HepG2 (cell line): ENCODE measurements around the gene ZNF526. TPM values are rescaled to one million over a fixed set of nuclear protein-coding genes. Genes with fewer than 3 reads are reported as not detected.

Experiments used
- CBX5 ChIP-seq: sonication (generic); formaldehyde crosslinking; IDR thresholded peaks from 2 replicates; pipeline ENCODE4 v1.4.0; 2020; ENCODE audit warnings: missing genetic modification reagents, borderline replicate concordance
- CENPX ChIP-seq: sonication (generic); formaldehyde crosslinking; IDR thresholded peaks from 2 replicates; pipeline ENCODE4 v1.9.0; 2021; ENCODE audit warnings: mild to moderate bottlenecking, missing genetic modification reagents, moderate library complexity
- ELF3 ChIP-seq: IDR thresholded peaks from 2 replicates; pipeline ENCODE4 v1.6.1; 2016; ENCODE audit warnings: missing genetic modification reagents, missing compliant biosample characterization
- HDAC2 ChIP-seq: sonication (generic); formaldehyde crosslinking; IDR thresholded peaks from 2 replicates; pipeline ENCODE4 v1.4.0; 2020; ENCODE audit warnings: missing genetic modification reagents
- HOXA7 ChIP-seq: sonication (generic); formaldehyde crosslinking; IDR thresholded peaks from 2 replicates; pipeline ENCODE4 v1.8.1; 2022; ENCODE audit warnings: mild to moderate bottlenecking, missing genetic modification reagents, moderate library complexity
- HOXA9 ChIP-seq: sonication (generic); formaldehyde crosslinking; IDR thresholded peaks from 2 replicates; pipeline ENCODE4 v1.8.1; 2022; ENCODE audit warnings: missing genetic modification reagents, mild to moderate bottlenecking, moderate library complexity, borderline replicate concordance
- KAT8 ChIP-seq: IDR thresholded peaks from 2 replicates; pipeline ENCODE4 v1.6.1; 2016; ENCODE audit warnings: missing genetic modification reagents, missing compliant biosample characterization
- KLF6 ChIP-seq: IDR thresholded peaks from 2 replicates; pipeline ENCODE4 v1.8.0; 2016; ENCODE audit warnings: missing biosample characterization, missing genetic modification reagents
- MYNN ChIP-seq: sonication (generic); formaldehyde crosslinking; IDR thresholded peaks from 2 replicates; pipeline ENCODE4 v1.4.0; 2020; ENCODE audit warnings: mild to moderate bottlenecking, low read depth, missing genetic modification reagents
- NFKB2 ChIP-seq: sonication (generic); formaldehyde crosslinking; IDR thresholded peaks from 2 replicates; pipeline ENCODE4 v1.4.0; 2020; ENCODE audit warnings: missing genetic modification reagents, borderline replicate concordance
- NFRKB ChIP-seq: fragments of 450-650 bp; IDR thresholded peaks from 2 replicates; pipeline ENCODE4 v1.6.1; 2017
- RBM22 ChIP-seq: fragments of 200-400 bp; formaldehyde crosslinking; optimal IDR thresholded peaks from 2 replicates; pipeline ENCODE3; 2017; ENCODE audit warnings: mild to moderate bottlenecking, low read length, moderate library complexity
- RNF2 ChIP-seq: fragments of 450-650 bp; conservative IDR thresholded peaks from 2 replicates; pipeline ENCODE4 v1.6.1; 2016; ENCODE audit warnings: low read depth
- SNAI1 ChIP-seq: sonication (generic); formaldehyde crosslinking; IDR thresholded peaks from 2 replicates; pipeline ENCODE4 v1.5.0; 2020; ENCODE audit warnings: mild to moderate bottlenecking, missing genetic modification reagents, borderline replicate concordance
- THAP9 ChIP-seq: sonication (generic); formaldehyde crosslinking; IDR thresholded peaks from 2 replicates; pipeline ENCODE4; 2020; ENCODE audit warnings: missing genetic modification reagents, mild to moderate bottlenecking, borderline replicate concordance
- ZBTB21 ChIP-seq: sonication (generic); formaldehyde crosslinking; IDR thresholded peaks from 2 replicates; pipeline ENCODE4 v1.4.0; 2020; ENCODE audit warnings: missing genetic modification reagents
- ZBTB46 ChIP-seq: sonication (generic); formaldehyde crosslinking; IDR thresholded peaks from 2 replicates; pipeline ENCODE4 v1.4.0; 2020; ENCODE audit warnings: mild to moderate bottlenecking, missing genetic modification reagents, borderline replicate concordance
- ZBTB8A ChIP-seq: sonication (generic); formaldehyde crosslinking; IDR thresholded peaks from 2 replicates; pipeline ENCODE4 v1.4.0; 2020; ENCODE audit warnings: mild to moderate bottlenecking, low read depth, missing genetic modification reagents, borderline replicate concordance
- ZFAT ChIP-seq: sonication (generic); formaldehyde crosslinking; conservative IDR thresholded peaks from 2 replicates; pipeline ENCODE4 v1.8.1; 2023; ENCODE audit warnings: missing genetic modification reagents, inconsistent platforms
- ZNF558 ChIP-seq: sonication (generic); formaldehyde crosslinking; IDR thresholded peaks from 2 replicates; pipeline ENCODE4 v1.9.0; 2022; ENCODE audit warnings: mild to moderate bottlenecking, missing genetic modification reagents, borderline replicate concordance
- ZNF660 ChIP-seq: sonication (generic); formaldehyde crosslinking; IDR thresholded peaks from 2 replicates; pipeline ENCODE4 v1.5.1; 2020; ENCODE audit warnings: mild to moderate bottlenecking, low read depth, missing genetic modification reagents, borderline replicate concordance
- ZNF678 ChIP-seq: sonication (generic); formaldehyde crosslinking; IDR thresholded peaks from 2 replicates; pipeline ENCODE4 v1.4.0; 2020; ENCODE audit warnings: mild to moderate bottlenecking, missing genetic modification reagents
- ZNF713 ChIP-seq: sonication (generic); formaldehyde crosslinking; IDR thresholded peaks from 2 replicates; pipeline ENCODE4 v1.4.0; 2020; ENCODE audit warnings: mild to moderate bottlenecking, missing genetic modification reagents
- ZNF841 ChIP-seq: sonication (generic); formaldehyde crosslinking; IDR thresholded peaks from 2 replicates; pipeline ENCODE4 v1.8.1; 2023; ENCODE audit warnings: missing genetic modification reagents, borderline replicate concordance
- ZSCAN9 ChIP-seq: IDR thresholded peaks from 2 replicates; pipeline ENCODE4 v1.6.1; 2016; ENCODE audit warnings: borderline replicate concordance
- polyA plus RNA-seq, 8 experiments: library from polyadenylated mRNA; depleted of rRNA in 3 of 8; stranded (reverse) in 7 of 8; unstranded in 1 of 8; fragments of >200 nt; fragmentation: Illumina TruSeq in 4 of 8; extraction: Trizol in 4 of 8; gene quantifications; 2 replicates each; pipeline versions ENCODE4 v1.2.1 to v1.2.3, GENCODE V29; 2011 to 2016; ENCODE audit warnings: low read depth in 4 of 8, missing spikeins in 1 of 8, mixed read lengths in 1 of 8; ENCODE audit not compliant: insufficient read depth in 1 of 8
- total RNA-seq, 5 experiments: library from RNA; depleted of rRNA; stranded (reverse); fragments of >200 nt; fragmentation: Illumina TruSeq; extraction: Trizol; gene quantifications; 2 replicates each; pipeline ENCODE4 v1.2.3, GENCODE V29; 2016; ENCODE audit warnings: low read depth in 1 of 5

ZNF526 gene
- total and polyA plus RNA-seq, 2 of the 13 experiments (the other 11 are each of a cell fraction or from before 2014, with no cell fraction given), result 3.3 to 8.4 TPM

GRCh38 chr19:42252365-42253244 lies 32.5 kb downstream of the ZNF526 start (continued):
- TF ChIP-seq CBX5 (no peak), NFKB2 (CRISPR knock-in tag) (0 out of 2 replicates have a peak, but pooled peaks have one; percentile 18), RNF2 (no peak), ZNF713 (CRISPR knock-in tag) (no peak), KLF6 (no peak), ELF3 (CRISPR knock-in tag) (no peak), ZNF558 (CRISPR knock-in tag) (no peak), RBM22 (peak; percentile 69), SNAI1 (CRISPR knock-in tag) (no peak), CENPX (CRISPR knock-in tag) (no peak), HDAC2 (CRISPR knock-in tag) (no peak), ZBTB46 (CRISPR knock-in tag) (no peak), NFRKB (no peak), ZBTB8A (no peak), MYNN (CRISPR knock-in tag) (no peak), ZFAT (CRISPR knock-in tag) (no peak), HOXA9 (CRISPR knock-in tag) (no peak), ZSCAN9 (CRISPR knock-in tag) (no peak), THAP9 (CRISPR knock-in tag) (no peak), HOXA7 (CRISPR knock-in tag) (no peak), ZNF678 (CRISPR knock-in tag) (no peak), ZBTB21 (no peak), KAT8 (CRISPR knock-in tag) (no peak), ZNF660 (CRISPR knock-in tag) (no peak), ZNF841 (no peak)
